Measurements from ENCODE around the gene OBSCN. TPM values are rescaled to one million over a fixed set of nuclear protein-coding genes. Genes with fewer than 3 reads are reported as not detected.
"Not testable (repeated sequence)": the region's sequence is repeated elsewhere in the genome, so short reads cannot be mapped to it uniquely, and the experiment has no call there.

Gene OBSCN
- total and polyA plus RNA-seq, 2 of the 13 experiments (the other 11 are each of a cell fraction or from before 2014, with no cell fraction given) = 0.20 TPM

DNA sequence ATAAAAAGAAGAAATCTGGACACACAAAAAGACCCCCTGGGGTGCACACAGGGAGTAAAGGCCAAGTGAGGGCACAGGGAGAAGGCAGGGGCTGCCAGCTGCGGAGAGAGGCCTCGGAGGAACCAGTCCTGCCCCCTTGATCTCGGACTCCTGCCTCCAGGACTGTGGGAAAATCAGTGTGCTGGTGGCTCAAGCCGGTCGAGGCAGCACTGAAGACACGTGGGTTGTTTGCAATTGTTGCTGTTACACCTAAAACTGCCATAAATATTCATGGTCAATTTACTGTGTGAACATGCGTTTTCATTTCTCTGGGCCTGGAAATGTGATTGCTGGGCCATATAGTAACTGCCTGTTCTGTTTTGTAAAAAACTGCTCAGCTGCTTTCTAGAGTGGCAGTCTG lies 23.7 kb upstream of the OBSCN start (continued):
- TF ChIP-seq TIGD3 (CRISPR knock-in tag; IDR thresholded peaks at IDR 0.05; ENCODE audit: borderline replicate concordance) (no peak), TRAFD1 (CRISPR knock-in tag; IDR thresholded peaks at IDR 0.05; ENCODE audit: borderline replicate concordance) (no peak), STAT6 (CRISPR knock-in tag; IDR thresholded peaks at IDR 0.05; ENCODE audit: borderline replicate concordance) (no peak), RFXANK (CRISPR knock-in tag; IDR thresholded peaks at IDR 0.05) (no peak), HNF4G (IDR thresholded peaks at IDR 0.05; ENCODE audit: borderline replicate concordance, low read depth, low read length) (no peak), HNF4G (CRISPR knock-in tag; IDR thresholded peaks at IDR 0.05; ENCODE audit: borderline replicate concordance, low read depth) (no peak), NAIF1 (CRISPR knock-in tag; IDR thresholded peaks at IDR 0.05; ENCODE audit: borderline replicate concordance) (no peak), FOSL2 (CRISPR knock-in tag; IDR thresholded peaks at IDR 0.05) (no peak)

- Histone ChIP-seq H3K4me2 (ENCODE audit: low read depth, low read length) (no peak overlapping the region), H3K27ac (ENCODE audit: extremely low read length, insufficient read depth, low read length) (no peak overlapping the region), H3K4me3 (replicated peaks in 1 of 3; ENCODE audit: insufficient read depth in 1 of 3, low read depth in 2 of 3, low read length in 3 of 3) (no peak overlapping the region), H4K20me1 (ENCODE audit: insufficient read depth, low read length) (no peaks in the 10 kb centered on the region), H3K9ac (ENCODE audit: insufficient read depth, low read depth, low read length) (no peak overlapping the region), H3K36me3 (replicated peaks in 1 of 2; ENCODE audit: control insufficient read depth in 1 of 2, insufficient read depth in 2 of 2, low read length in 2 of 2) (no peaks in the 10 kb centered on the region), H2AFZ (ENCODE audit: low read length) (no peak overlapping the region), H3K27me3 (ENCODE audit: control insufficient read depth in 1 of 2, insufficient read depth in 2 of 2, low read length in 2 of 2) (no peaks in the 10 kb centered on the region), H3K9me3 (ENCODE audit: low read length) (no peaks in the 10 kb centered on the region), H3K79me2 (ENCODE audit: insufficient read depth, low read length) (no peaks in the 10 kb centered on the region), H3K4me1 (ENCODE audit: insufficient read depth, low read length) (peaks cover 7% of the 10 kb centered on the region)
- ChIA-PET CTCF (ENCODE audit: low intra/inter-chr PET ratio, low total read pairs) (no interaction called here), POLR2A (no interaction called here)
- DNase-seq (ENCODE audit: low spot score) (no peak), ATAC-seq (no peak), FAIRE-seq (no peak)
- intact Hi-C loops (cut with micrococcal nuclease; ENCODE audit: unreplicated experiment) = no loop called here
- TF ChIP-seq ZNF790 (CRISPR knock-in tag; IDR thresholded peaks at IDR 0.05; ENCODE audit: borderline replicate concordance) (no peak), SYNCRIP (IDR thresholded peaks at IDR 0.05; ENCODE audit: insufficient read depth, low read depth, low read length) (no peak)
- WGBS (ENCODE audit: low lambda C conversion rate) = 21% methylated on average over 10 of the region's 11 CpGs
- BruUV-seq (replicated peaks) = no TSS peak
- in situ Hi-C loops (cut with HindIII; ENCODE audit: extremely low pct_ligation_motif_present, low pct_unique_long_range_greater_than_20kb) = no loop called here
Observed at GRCh38 chr1:228185641-228185965, 22.2 kb upstream of the OBSCN start.

- H3K9ac ChIP-seq (ENCODE audit: insufficient read depth, low read depth, low read length); in situ Hi-C loops (cut with HindIII; ENCODE audit: extremely low pct_ligation_motif_present, low pct_unique_long_range_greater_than_20kb); H3K4me2 ChIP-seq (ENCODE audit: low read depth, low read length); H3K27ac ChIP-seq (ENCODE audit: extremely low read length, insufficient read depth, low read length); H4K20me1 ChIP-seq (ENCODE audit: insufficient read depth, low read length); intact Hi-C loops (cut with micrococcal nuclease; ENCODE audit: unreplicated experiment); POLR2A ChIA-PET; H3K27me3 ChIP-seq (ENCODE audit: control insufficient read depth in 1 of 2, insufficient read depth in 2 of 2, low read length in 2 of 2); BruUV-seq (replicated peaks); H3K9me3 ChIP-seq (ENCODE audit: low read length); H3K36me3 ChIP-seq (replicated peaks in 1 of 2; ENCODE audit: control insufficient read depth in 1 of 2, insufficient read depth in 2 of 2, low read length in 2 of 2); H2AFZ ChIP-seq (ENCODE audit: low read length); CTCF ChIA-PET (ENCODE audit: low intra/inter-chr PET ratio, low total read pairs); FAIRE-seq; H3K4me3 ChIP-seq (replicated peaks in 1 of 3; ENCODE audit: insufficient read depth in 1 of 3, low read depth in 2 of 3, low read length in 3 of 3); H3K79me2 ChIP-seq (ENCODE audit: insufficient read depth, low read length); H3K4me1 ChIP-seq (ENCODE audit: insufficient read depth, low read length); ATAC-seq; DNase-seq (ENCODE audit: low spot score): not testable (repeated sequence)
- WGBS (ENCODE audit: low lambda C conversion rate) = 2% methylated on average over 2 of the region's 2 CpGs
Observed at GRCh38 chr1:228188249-228188648, 19.6 kb upstream of the OBSCN start.
